Stimulated activated CD8-positive, alpha-beta memory T cell treated with anti-CD3 and anti-CD28 coated beads, Interleukin-7, amount 100 ng/mL, for 1 hour (primary cell): ENCODE results near the gene MOSPD3.
A peak's percentile ranks its signal among the peaks of the same experiment; 100 is the strongest.

ENCODE experiments used
- DNase-seq, 2 donors: peaks; one replicate each; pipeline ENCODE4 v3.0.0-alpha.2; 2020; ENCODE audit warnings: low read depth in 2 of 2

MOSPD3 gene

DNA sequence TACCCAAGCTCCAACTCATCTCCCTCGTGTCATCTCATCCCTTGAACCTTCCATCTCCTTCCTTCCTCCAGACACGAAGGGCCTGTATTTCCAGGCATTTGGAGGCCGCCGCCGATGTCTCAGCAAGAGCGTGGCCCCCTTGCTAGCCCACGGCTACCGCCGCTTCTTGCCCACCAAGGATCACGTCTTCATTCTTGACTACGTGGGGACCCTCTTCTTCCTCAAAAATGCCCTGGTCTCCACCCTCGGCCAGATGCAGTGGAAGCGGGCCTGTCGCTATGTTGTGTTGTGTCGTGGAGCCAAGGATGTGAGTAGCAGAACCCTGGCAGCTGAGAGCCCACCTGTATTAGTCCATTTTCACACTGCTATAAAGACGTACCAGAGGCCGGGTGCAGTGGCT is 20.7 kb upstream of the MOSPD3 start:
- no peak for DNase-seq

DNA sequence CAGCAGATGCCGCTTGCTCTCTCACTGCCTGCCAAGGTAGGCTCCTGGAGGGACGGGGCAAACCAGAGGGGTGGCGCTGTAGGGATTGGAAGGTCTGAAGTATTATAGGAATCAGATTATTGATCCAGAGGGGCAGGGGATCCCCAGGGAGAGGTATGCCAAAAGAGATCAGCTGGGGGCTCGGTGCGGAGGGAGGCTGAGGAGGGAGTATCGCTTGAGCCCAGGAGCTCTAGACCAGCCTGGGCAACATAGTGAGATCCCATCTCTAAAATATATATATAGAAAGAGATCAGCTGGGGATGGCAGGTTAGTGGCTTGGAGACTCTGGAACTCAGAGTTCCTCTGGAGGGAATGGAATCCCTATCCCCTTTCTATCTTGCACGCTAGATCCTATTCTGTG is 17.2 kb upstream of the MOSPD3 start:
- DNase-seq, result no peak

DNA sequence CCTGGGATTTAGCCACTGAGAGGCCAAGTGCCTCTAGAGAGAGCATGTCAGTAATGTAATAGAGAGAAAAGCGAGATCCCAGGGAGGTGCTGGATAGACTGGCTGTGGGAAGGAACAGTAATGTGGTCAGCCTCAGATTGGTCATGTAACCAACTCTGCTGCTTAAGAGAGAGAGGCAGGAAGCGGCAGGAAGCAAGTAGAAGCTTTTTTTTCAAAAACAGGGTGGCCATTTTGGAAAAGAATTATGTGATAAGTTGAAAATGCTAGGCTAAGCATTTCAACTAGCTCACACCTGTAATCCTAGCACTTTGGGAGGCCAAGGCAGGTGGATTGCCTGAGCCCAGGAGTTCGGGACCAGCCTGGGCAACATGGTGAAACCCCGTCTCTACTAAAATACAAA is 13.9 kb upstream of the MOSPD3 start:
- no peak for DNase-seq

DNA sequence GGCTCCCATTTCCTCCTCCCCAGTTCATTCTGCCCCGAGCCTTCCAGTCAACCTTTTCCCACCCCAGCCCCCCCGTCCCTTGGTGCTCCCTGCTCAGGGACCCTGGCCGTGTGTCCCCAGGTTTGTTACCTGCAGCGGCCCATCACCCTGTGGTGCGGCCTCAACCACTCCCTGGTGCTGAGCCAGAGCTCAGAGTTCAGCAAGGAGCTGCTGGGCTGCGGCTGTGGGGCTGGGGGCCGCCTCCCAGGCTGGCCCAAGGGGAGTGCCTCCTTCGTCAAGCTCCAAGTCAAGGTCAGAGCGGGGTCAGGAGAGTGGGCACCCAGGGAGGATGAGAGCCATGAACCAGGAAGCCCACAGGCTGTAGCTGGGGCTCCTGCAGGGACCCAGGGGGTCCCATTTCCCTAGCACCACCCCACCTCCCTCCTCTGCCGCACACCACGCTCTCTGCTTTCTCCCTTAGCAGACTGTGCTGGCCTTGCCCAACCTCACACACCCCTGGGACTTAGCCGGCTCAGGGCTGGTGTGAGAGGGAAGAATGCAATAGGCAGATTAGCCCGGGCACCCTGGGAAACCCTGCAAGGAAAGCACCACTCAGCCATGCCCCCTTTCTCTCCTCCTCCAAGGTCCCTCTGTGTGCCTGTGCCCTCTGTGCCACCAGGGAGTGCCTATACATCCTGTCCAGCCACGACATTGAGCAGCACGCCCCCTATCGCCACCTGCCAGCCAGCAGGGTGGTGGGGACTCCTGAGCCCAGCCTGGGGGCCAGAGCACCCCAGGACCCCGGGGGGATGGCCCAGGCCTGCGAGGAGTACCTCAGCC is 12.2 kb upstream of the MOSPD3 start:
- DNase-seq, result no peak

DNA sequence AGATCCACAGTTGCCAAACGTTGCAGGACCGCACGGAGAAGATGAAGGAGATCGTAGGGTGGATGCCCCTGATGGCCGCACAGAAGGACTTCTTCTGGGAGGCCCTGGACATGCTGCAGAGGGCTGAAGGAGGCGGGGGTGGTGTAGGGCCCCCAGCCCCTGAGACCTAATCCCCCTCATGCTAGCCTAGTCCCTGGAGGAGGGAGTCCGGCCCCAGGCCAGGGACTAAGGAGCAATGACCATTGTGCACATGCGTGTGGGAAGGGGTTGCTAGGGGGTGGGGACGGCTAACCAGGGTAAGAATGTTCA is 11.7 kb upstream of the MOSPD3 start:
- no peak for DNase-seq

DNA sequence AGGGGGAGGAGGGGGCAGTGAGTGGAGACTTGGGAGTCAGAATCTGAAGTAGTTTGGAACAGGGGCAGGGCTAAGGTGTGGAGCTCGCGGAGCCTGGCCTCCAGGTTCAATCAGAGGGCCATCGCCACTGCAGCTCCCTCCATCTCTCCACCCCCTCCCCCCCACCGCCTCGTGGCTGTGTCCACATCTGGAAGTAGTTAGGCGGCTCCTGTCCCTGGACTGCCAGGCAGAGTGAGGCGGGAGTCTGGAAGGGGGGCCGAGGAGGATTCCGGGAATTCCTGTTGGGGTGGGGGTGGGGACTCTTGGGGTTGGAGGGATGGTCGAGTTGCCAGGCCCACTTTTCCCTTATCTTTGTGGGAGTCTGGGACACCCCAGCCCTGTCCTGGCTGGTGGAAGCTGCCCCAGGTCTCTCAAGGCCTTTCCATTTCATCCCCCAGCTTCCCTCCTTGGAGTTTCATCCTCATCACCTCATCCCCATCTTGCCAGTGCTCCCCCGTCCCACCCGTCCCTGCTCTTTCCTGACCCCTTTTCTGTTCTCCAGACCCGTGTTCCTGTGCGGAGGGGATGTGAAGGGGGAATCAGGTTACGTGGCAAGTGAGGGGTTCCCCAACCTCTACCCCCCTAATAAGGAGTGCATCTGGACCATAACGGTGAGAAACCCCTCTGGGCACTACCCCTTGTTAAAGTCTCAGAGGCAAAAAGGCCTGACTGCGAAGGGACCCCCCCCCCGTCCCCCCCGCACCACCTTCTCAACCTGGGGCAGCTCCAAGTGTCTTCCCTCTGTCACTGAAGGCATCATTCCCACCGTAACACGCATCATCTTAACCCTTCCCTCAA is 9.2 kb upstream of the MOSPD3 start:
- no peak for DNase-seq

DNA sequence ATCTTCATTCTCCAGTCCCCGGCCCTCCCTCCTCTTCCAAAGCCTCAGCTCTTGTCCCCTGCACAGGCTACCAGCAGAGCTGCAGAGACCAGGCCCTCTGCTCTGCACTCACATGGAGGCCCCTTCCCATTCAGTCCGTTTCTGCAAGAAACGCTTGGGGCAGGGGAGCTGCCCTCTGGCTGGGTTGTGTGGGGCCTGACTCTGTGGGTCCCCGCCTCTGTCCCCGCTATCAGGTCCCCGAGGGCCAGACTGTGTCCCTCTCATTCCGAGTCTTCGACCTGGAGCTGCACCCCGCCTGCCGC is 8.7 kb upstream of the MOSPD3 start:
- DNase-seq, result no peak

DNA sequence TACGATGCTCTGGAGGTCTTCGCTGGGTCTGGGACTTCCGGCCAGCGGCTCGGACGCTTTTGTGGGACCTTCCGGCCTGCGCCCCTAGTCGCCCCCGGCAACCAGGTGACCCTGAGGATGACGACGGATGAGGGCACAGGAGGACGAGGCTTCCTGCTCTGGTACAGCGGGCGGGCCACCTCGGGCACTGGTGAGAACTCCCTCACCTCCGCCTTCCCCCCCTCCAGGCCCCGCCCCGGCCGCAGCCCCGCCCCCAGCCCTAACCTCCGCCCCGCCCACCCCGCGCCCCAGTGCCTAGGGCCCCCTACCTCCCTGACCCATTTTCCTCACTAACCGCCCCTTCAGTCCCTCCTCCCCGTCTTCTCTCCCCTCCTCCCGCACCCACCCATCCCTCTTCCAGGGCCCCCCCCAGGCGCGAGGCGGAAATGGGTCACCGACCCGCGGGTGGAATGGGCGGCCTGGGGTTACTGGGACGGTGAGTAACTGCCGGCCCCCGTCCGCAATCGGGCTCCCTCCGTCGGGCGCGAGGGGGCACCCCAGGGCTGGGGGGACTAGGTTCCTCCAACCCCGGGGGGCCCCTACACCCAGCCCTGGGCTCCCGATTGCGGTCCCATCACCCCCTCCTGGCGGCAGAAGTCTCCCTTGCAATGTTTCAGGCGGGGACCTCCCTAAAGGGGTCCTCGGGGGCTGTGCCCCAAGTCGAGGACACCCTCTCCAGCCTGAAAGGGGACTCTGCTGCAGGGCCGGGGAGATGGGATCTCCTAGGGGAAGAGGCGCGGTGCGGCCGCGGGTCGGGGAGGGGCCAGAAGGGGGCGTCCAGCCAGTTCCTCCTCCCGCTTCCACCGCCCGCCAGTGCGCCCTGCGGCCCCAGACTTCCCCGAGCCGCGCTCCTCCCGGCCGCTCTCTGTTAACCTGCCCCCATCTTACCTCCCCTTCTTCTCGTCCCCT is 8.0 kb upstream of the MOSPD3 start:
- DNase-seq, result peak in 1 of 2 donors; percentile 42

DNA sequence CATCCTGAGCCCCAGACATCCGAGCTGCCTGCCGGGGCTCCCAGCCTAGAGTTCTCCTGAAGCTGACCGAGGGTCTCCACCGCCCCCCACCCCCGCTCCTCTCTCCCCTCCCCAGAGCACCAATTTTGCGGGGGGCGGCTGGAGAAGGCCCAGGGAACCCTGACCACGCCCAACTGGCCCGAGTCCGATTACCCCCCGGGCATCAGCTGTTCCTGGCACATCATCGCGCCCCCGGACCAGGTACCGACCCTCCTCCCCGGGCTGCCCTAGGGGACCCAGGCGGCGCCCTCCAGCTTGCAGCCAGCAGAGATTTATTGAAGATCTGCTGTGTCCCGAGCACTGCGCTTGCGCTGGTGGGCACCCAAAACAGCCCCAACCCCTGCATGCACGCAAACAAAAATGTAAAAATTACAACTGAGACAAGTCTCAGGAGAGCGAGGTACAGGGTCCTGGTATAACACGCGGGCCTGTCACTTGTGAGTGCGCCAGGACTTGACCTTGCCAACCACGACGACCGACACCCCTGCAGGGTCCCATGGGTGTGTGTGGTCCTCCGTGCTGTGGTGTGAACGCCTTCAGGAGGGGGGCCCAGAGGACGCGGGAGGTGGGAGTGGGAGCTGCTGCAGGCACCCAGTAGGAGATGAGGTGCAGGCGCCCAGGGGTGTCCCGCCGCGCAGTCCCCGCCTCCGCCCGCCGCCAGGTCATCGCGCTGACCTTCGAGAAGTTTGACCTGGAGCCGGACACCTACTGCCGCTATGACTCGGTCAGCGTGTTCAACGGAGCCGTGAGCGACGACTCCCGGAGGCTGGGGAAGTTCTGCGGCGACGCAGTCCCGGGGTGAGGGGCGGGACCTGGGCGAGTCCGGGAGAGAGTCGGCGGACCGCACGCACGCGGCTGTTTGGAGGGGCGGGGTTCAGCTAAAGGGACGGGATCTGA is 7.1 kb upstream of the MOSPD3 start:
- no peak for DNase-seq

DNA sequence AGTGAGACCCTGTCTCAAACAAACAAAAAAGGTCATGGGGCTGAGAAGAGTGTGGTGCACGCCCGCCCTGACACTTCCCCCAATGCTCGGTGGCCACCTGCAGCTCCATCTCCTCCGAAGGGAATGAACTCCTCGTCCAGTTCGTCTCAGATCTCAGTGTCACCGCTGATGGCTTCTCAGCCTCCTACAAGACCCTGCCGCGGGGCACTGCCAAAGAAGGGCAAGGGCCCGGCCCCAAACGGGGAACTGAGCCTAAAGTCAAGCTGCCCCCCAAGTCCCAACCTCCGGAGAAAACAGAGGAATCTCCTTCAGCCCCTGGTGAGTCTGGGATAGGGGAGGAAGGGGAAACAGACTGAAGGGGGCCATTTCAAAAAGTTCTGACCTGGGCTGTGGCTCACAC is 6.0 kb upstream of the MOSPD3 start:
- DNase-seq, result no peak

DNA sequence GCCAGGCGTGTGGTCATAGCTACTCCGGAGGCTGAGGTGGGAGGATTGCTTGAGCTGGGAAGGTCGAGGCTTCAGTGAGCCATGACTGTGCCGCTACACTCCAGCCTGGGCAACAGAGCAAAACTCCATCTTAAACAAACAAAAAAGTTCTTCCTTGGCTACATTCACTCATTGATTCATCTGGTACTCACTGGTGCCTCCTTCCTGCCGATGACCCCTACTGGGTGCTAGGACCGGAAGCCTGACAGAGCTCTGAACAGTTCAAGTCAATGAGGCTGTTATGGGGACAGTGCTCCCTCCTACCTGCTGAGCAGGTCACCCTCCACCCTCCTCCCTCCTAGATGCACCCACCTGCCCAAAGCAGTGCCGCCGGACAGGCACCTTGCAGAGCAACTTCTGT is 5.2 kb upstream of the MOSPD3 start:
- DNase-seq, result no peak

DNA sequence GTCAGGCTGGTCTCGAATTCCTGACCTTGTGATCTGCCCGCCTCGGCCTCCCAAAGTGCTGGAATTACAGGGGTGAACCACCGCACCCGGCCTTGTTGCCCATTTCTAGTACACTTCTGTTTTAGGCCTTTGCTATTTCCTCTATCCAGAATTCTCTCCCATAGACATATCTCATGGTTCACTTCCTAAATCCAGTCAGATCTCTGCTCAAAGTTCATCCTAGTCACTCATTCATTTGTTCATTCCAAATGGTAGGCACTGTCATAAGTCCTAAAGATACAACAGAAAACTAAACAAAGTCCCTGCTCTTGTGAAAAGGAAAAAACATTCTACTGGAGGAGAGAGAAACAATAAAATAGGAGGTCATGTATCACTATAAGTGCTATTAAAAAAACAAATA is 2.4 kb upstream of the MOSPD3 start:
- DNase-seq, result no peak

DNA sequence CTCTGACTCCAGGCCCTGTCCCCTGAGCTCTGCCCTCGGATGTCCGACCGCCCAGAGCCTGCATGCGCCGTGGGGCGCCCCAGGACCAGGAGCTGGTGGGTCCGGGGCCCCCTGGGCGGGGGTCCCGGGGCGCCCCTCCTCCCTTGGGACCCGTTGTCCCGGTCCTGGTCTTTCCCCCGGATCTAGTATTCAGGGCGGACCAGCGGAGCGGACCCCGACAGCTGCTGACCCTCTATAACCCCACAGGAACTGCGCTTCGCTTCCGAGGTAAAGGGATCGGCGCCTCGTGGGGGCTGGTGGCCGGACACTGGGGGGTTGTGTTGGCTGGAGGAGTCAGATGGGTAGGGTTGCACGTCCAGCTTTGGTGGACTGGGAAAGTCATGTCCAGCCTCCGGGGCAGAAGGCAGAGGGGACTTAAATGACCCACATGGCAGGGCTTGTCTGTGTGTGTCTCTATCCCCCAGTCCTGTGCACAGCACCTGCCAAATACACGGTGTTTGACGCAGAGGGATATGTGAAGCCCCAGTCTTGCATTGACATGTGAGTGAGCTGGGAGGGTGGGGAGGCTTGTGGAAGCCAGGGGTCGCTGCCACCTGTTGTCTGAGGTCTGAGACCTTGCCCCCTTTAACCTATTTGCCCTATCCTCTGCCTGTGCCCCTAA is 520 bp downstream of the MOSPD3 start:
- DNase-seq, result no peak

DNA sequence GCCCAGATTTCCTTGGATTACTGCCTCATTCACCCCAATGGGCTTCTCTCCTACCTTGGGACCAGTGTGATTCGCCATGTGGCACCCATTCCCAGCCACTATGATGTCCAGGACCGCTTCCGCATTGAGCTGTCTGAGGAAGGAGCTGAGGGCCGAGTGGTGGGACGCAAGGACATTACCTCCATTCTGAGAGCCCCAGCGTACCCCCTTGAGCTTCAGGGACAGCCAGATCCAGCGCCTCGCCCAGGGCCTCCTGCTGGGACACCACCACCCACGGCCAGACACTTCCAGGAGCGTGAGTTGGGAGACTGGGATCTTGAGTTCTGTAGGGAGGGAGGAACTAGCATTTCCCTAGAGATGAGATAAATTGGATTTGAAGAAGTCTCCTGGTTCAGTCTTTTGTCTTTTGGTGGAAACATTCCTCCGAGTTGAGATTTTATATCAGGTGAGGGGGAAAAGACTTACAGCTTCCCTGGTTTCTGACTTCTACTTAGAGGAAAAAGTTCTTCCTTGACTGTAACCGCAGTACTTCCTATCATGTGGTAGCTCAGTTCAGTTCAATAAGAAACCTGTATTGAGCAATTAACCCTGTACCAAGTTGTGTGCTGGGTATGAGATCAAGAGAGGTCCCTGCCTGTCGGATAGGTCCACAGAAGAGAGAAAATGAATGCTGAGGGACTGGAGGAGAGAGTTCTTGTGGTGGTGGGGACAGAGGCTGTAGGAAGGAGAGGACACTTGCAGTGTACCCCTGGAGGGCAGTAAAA is 1.3 kb downstream of the MOSPD3 start:
- DNase-seq, result no peak

DNA sequence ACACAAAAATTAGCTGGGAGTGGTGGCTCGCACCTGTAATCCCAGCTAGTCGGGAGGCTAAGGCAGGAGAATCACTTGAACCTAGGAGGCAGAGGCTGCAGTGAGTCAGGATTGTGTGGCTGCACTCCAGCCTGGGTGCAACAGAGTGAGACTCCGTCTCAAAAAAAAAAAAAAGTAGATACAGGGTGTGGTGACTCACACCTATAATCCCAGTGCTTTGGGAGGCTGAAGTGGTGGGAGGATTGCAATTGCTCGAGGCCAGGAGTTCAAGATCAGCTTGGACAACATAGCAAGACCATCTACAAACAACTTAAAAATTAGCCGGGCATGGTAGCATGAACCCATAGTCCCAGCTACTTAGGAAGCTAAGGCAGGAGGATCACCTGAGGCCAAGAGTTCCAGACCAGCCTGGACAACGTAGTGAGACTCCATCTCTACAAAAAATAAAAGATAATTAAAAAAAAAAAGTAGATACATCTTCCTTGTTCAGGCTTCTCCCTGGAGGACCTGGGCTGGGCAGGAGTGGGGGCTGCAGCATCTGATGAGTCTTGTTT is 2.0 kb downstream of the MOSPD3 start:
- no peak for DNase-seq

DNA sequence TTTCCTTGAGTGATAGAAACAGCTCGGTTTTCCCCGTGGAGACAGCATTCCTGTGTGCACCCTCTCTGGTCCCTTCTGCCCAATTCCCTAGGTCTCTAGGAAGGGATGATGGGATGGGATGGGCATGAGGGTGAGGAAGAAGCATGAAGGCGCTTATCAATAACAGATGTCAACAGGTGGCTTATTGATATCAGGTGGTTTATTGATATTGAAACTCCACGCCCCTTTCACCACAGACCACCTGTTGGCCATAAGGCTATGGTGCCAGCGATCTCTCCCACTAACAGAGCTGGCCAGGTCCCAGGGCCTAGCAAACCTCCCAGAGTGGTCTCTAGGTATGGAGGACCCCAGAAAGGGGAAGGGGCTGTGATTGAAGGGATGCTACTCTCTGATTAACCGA is 7.9 kb downstream of the MOSPD3 start:
- no peak for DNase-seq

DNA sequence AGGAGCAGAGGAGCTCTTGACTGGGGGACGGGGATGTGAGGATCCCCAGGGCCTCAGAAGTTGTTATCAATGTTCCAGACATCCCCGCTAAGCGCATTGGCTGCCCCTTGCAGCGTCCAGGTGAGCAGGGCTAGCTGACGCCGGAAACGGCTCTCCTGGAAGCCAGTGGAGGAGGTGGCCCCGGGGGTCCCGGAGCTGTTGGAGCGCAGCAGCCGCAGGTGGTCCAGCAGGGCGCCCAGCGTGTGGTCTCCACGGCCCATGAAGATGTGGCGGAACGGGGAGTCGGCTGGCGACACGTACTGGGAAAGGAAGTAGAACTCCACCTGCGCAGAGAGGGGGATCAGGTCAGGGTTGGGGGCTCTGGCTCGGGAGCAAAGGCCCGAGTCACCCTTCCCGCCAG is 8.5 kb downstream of the MOSPD3 start:
- DNase-seq, result no peak

DNA sequence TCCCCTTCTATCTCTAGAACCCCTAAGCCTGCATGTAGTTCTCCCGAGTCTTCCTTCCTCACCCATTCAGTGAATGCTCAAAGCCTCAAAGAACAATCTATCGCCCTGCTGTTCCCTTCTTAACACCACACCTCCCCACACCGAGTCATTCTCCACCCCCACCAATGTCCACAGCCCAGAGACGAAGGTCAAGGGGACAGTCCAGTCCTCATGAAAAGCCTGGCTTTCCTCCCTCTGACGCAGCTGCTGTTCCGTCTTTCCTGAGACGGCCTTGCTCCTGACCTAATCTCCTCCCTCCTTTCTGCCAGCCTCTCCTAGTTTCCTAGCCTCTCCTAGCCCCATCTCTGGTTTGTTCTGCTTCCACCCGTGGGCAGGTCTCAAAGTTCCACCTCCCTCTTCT is 9.2 kb downstream of the MOSPD3 start:
- no peak for DNase-seq

DNA sequence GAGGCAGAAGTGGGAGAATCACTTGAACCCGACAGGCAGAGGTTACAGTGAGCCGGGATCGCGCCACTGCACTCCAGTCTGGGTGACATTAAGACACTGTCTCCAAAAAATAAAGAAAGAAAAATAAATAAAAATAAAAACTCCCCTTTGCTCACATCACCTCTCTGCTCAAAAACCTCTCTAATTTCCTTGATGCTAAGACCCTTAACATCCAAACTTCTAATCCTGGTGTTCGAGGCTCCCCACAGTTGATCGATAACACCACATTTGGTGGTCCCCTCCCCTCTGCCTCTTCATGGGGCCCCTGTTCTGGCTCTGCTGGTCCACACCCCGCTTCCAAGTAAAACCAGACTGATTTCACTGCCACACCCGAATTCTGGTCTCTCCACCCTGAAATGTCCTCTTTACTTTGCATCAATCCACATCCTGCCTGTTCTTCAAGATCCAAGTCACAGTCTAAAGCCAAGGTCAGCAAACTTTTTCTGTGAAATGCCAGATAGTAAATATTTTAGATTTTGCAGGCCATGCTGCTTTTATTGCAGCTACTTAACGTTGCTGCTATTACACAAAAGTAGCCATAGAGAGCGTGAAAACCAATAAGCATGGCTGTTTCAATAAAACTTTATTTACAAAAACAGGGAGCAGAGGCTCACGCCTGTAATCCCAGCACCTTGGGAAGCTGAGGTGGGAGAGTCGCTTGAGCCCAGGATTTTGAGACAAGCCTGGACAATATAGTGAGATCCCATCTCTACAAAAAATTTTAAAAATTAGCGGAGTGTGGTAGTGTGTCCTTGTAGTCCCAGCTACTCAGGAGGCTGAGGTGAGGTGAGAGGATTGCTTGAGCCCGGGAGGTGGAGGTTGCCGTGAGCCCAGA is 11.8 kb downstream of the MOSPD3 start:
- DNase-seq, result no peak
